ENCODE data around the gene USP17L13. TPM values are rescaled to one million over a fixed set of nuclear protein-coding genes. Genes with fewer than 3 reads are reported as not detected.
"Not testable (repeated sequence)": the region's sequence is repeated elsewhere in the genome, so short reads cannot be mapped to it uniquely, and the experiment has no call there.

USP17L13 gene
- total RNA-seq, 1 donor from 2014 or later = not detected

DNA sequence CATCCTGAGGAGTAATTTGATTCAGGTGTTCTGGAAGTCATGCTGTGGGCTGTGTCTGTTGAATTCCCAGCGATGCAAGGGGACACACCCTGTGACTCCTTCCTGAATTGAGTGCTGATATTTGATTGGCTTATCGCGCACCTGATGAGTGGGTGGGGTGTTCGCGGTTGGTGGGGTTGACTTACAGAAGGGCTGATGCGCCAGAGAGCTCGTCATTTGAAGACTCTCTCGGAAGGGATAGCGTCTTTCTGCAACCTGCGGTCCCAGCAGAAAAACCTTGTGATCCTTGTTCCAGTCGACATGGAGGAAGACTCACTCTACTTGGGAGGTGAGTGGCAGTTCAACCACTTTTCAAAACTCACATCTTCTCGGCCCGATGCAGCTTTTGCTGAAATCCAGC is 37.9 kb downstream of the USP17L13 start, which contains the start of gene USP17L21:
Gene USP17L21 (plus strand): TSS at position 301 of the 400 bp plus-strand sequence. CDS start 0 bp downstream, at position 301.
- H3K79me2 ChIP-seq (ENCODE audit: insufficient read depth, low read length); H3K4me3 Mint-ChIP-seq (ENCODE audit: unreplicated experiment); H3K4me1 Mint-ChIP-seq (ENCODE audit: low read depth, unreplicated experiment); H3K9me3 Mint-ChIP-seq (ENCODE audit: unreplicated experiment); H3K27me3 Mint-ChIP-seq (ENCODE audit: low read depth, unreplicated experiment); H3K27ac ChIP-seq (ENCODE audit: low read depth, low read length); H3K4me3 ChIP-seq (ENCODE audit: insufficient read depth, low read depth, low read length); H3K4me2 ChIP-seq (ENCODE audit: low read length); H3K27me3 ChIP-seq (ENCODE audit: insufficient read depth, low read length); H2AFZ ChIP-seq (ENCODE audit: low read depth, low read length); H3K36me3 ChIP-seq (ENCODE audit: insufficient read depth, low read length); H4K20me1 ChIP-seq (ENCODE audit: insufficient read depth, low read length); H3K9ac ChIP-seq (ENCODE audit: low read length); DNase-seq (ENCODE audit: low read depth); H3K4me1 ChIP-seq (ENCODE audit: insufficient read depth, low read length); H3K27ac Mint-ChIP-seq (ENCODE audit: unreplicated experiment); FAIRE-seq; H3K36me3 Mint-ChIP-seq (ENCODE audit: low read depth, unreplicated experiment); H3K9me3 ChIP-seq (ENCODE audit: insufficient read depth, low read depth, low read length): not testable (repeated sequence)

DNA sequence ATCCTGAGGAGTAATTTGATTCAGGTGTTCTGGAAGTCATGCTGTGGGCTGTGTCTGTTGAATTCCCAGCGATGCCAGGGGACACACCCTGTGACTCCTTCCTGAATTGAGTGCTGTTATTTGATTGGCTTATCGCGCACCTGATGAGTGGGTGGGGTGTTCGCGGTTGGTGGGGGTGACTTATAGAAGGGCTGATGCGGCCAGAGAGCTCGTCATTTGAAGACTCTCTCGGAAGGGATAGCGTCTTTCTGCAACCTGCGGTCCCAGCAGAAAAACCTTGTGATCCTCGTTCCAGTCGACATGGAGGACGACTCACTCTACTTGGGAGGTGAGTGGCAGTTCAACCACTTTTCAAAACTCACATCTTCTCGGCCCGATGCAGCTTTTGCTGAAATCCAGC is 42.6 kb downstream of the USP17L13 start, which contains the start of gene USP17L22:
Gene USP17L22 (plus strand): TSS at position 301 of the 400 bp plus-strand sequence. CDS start 0 bp downstream, at position 301.
- H3K27ac Mint-ChIP-seq (ENCODE audit: unreplicated experiment); H3K27me3 ChIP-seq (ENCODE audit: insufficient read depth, low read length); H3K27ac ChIP-seq (ENCODE audit: low read depth, low read length); H3K4me1 Mint-ChIP-seq (ENCODE audit: low read depth, unreplicated experiment); H2AFZ ChIP-seq (ENCODE audit: low read depth, low read length); H3K36me3 Mint-ChIP-seq (ENCODE audit: low read depth, unreplicated experiment); H3K4me3 ChIP-seq (ENCODE audit: insufficient read depth, low read depth, low read length); H3K4me1 ChIP-seq (ENCODE audit: insufficient read depth, low read length); H3K9me3 ChIP-seq (ENCODE audit: insufficient read depth, low read depth, low read length); H3K27me3 Mint-ChIP-seq (ENCODE audit: low read depth, unreplicated experiment); H3K36me3 ChIP-seq (ENCODE audit: insufficient read depth, low read length); H3K4me3 Mint-ChIP-seq (ENCODE audit: unreplicated experiment); FAIRE-seq; H3K4me2 ChIP-seq (ENCODE audit: low read length); H4K20me1 ChIP-seq (ENCODE audit: insufficient read depth, low read length); DNase-seq (ENCODE audit: low read depth); H3K79me2 ChIP-seq (ENCODE audit: insufficient read depth, low read length); H3K9ac ChIP-seq (ENCODE audit: low read length); H3K9me3 Mint-ChIP-seq (ENCODE audit: unreplicated experiment): not testable (repeated sequence)

DNA sequence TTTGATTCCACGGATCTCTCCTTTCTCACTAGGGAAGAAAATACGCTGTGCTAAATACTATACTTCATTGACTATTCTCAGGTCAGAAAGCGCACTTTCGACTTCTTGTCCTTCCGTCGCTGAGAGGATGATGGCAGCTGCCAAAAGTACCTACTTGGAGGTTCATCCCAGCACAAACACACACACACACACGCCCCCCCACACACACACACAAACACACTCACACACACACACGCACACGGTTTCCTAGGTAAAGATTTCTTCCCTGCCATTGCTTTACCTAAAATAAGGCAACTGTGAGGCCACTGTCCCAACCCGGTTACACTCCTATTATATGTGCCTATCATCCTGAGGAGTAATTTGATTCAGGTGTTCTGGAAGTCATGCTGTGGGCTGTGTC is 47.0 kb downstream of the USP17L13 start:
- not testable (repeated sequence) for H2AFZ ChIP-seq (ENCODE audit: low read depth, low read length); H3K27ac Mint-ChIP-seq (ENCODE audit: unreplicated experiment); H4K20me1 ChIP-seq (ENCODE audit: insufficient read depth, low read length); H3K79me2 ChIP-seq (ENCODE audit: insufficient read depth, low read length); H3K27me3 Mint-ChIP-seq (ENCODE audit: low read depth, unreplicated experiment); H3K9ac ChIP-seq (ENCODE audit: low read length); FAIRE-seq; H3K4me1 ChIP-seq (ENCODE audit: insufficient read depth, low read length); H3K36me3 ChIP-seq (ENCODE audit: insufficient read depth, low read length); H3K9me3 ChIP-seq (ENCODE audit: insufficient read depth, low read depth, low read length); H3K4me2 ChIP-seq (ENCODE audit: low read length); H3K4me3 Mint-ChIP-seq (ENCODE audit: unreplicated experiment); H3K4me1 Mint-ChIP-seq (ENCODE audit: low read depth, unreplicated experiment); DNase-seq (ENCODE audit: low read depth); H3K36me3 Mint-ChIP-seq (ENCODE audit: low read depth, unreplicated experiment); H3K27me3 ChIP-seq (ENCODE audit: insufficient read depth, low read length); H3K4me3 ChIP-seq (ENCODE audit: insufficient read depth, low read depth, low read length); H3K9me3 Mint-ChIP-seq (ENCODE audit: unreplicated experiment); H3K27ac ChIP-seq (ENCODE audit: low read depth, low read length)

Other genes with a start within 250 kb of the USP17L13 start
- not detected in 2 replicates for gene FAM90A26, start 54.5 kb upstream of the USP17L13 start, total RNA-seq
- gene USP17L10, start 14.2 kb upstream of the USP17L13 start, total RNA-seq = not detected in 2 replicates
- not detected in 2 replicates for gene USP17L11, start 9.5 kb upstream of the USP17L13 start, total RNA-seq
- gene USP17L12, start 4.7 kb upstream of the USP17L13 start, total RNA-seq = not detected in 2 replicates
- gene USP17L15, start 9.5 kb downstream of the USP17L13 start, total RNA-seq = not detected in 2 replicates
- not detected in 2 replicates for gene USP17L17, start 19.0 kb downstream of the USP17L13 start, total RNA-seq
- gene USP17L18, start 23.7 kb downstream of the USP17L13 start, total RNA-seq = not detected in 2 replicates
- not detected in 2 replicates for gene USP17L19, start 28.5 kb downstream of the USP17L13 start, total RNA-seq
- not detected in 2 replicates for gene USP17L20, start 33.2 kb downstream of the USP17L13 start, total RNA-seq
- gene USP17L21, start 38.0 kb downstream of the USP17L13 start, total RNA-seq = not detected in 2 replicates
- not detected in 2 replicates for gene USP17L22, start 42.7 kb downstream of the USP17L13 start, total RNA-seq
- not detected in 2 replicates for gene USP17L24, start 100.3 kb downstream of the USP17L13 start, total RNA-seq
- not detected in 2 replicates for gene USP17L25, start 105.0 kb downstream of the USP17L13 start, total RNA-seq
- not detected in 2 replicates for gene USP17L26, start 109.8 kb downstream of the USP17L13 start, total RNA-seq
- not detected in 2 replicates for gene USP17L5, start 114.5 kb downstream of the USP17L13 start, total RNA-seq
- gene USP17L27, start 119.3 kb downstream of the USP17L13 start, total RNA-seq = not detected in 2 replicates
- gene USP17L28, start 124.0 kb downstream of the USP17L13 start, total RNA-seq = not detected in 2 replicates
- gene USP17L29, start 128.7 kb downstream of the USP17L13 start, total RNA-seq = not detected in 2 replicates
- not detected in 2 replicates for gene USP17L30, start 138.2 kb downstream of the USP17L13 start, total RNA-seq
- gene DEFB131A, start 219.5 kb downstream of the USP17L13 start, total RNA-seq = not detected in 2 replicates

Measured in astrocyte (in vitro differentiated cells and primary cell).